Putamen (tissue), 1 donor: ENCODE data around the gene TBCC.

Source experiments
- DNase-seq: peaks from one replicate; pipeline ENCODE4 v3.0.0-alpha.2; 2016; ENCODE audit warnings: low spot score

Gene TBCC

DNA sequence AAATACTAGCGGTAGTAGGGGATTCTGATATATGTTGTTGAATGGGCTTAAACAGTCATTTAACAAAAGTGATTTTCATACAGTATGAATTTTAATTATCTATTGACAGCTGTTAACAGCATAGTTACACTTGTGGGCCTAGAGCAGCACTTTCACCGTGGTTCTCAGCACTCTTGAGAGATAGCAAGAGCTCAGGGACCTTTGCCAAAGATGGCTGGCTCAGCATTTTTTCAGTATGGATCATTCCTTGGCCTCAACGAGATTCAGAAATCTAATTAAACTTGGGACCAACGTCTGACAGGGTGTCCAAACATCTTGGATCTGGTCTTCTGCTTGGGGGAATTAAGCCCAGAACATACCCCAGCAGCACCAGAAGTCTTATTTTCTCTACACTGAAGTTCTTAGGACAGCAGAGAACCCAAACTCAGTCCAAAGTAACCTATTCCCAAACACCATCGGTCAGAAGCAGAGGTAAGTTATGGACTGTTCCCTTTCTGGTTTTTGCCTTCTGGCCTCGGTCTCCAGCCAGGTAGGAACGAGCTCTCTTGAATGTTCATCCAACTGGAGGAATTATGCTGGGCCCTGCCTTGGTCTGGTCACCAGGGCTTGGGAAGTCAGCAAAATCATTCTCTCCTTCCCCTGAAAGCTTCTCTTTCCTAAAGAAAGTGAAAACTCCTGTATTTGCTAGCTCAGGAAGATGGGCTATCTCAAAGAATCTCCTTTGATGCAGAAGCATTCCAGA, 49.2 kb downstream of the TBCC start:
- no peak for DNase-seq

DNA sequence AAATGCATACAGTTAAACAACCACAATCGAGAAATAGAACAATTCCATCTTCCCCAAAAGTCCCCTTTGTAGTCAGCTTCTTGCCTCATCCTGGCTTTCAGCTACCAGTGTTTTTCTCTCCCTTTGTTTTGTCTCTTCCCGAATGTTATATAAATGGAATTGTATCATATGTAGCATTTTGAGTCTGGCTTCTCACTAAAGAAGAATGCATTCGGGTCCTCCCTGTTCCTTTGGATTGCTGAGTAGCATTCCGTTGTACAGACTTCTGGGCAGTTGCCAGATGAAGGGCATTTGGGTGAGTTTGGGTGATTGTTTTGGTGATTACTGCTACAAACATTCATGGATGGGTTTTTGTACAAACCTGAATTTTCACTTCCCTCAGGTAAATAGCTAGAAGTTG, 51.3 kb downstream of the TBCC start:
- DNase-seq: no peak
